HG02610 (cell line): Measurements from ENCODE around the gene SLC35C1.

Experiments
- ATAC-seq: cut with Tn5 transposase; IDR thresholded peaks from one replicate; pipeline ENCODE4 v1.9.1; 2021; ENCODE audit warnings: mild to moderate bottlenecking, moderate library complexity; ENCODE audit not compliant: unreplicated experiment

The SLC35C1 gene

DNA sequence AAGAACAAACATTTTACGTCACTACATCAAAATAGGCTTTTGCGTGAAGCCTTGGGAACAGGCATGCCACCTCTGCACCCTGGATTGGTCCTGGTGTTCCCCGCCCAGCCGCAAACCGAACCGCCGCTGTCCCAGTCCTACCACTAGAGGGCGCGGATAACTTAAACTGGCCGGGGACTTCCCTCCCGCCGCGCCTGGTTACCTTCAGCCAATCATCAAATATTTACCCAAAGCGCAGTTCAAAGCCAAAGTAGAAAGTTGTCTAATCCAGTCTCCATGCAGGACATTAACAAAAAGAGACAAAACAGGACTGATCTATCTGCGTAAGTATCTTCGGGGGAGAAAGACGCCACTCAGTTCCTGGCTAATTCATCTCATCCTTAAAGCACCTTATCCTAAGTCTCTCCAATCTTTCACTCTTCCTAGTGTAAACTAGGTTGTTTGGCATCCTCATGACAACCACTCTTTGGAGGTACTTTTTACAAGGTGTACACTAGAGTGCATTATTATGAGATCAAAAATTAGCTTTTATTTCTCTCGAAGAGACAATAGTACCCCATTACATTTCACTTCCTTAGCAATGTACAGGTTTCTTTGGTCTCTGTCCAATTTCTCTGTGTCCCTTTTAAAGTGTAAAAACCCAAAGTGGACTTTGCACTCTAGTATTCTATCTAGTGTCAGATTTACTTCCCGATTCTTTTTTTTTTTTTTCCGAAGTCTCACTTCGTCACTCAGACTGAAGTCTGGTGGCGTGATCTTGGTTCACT, 38.4 kb downstream of the SLC35C1 start:
- no peak for ATAC-seq

DNA sequence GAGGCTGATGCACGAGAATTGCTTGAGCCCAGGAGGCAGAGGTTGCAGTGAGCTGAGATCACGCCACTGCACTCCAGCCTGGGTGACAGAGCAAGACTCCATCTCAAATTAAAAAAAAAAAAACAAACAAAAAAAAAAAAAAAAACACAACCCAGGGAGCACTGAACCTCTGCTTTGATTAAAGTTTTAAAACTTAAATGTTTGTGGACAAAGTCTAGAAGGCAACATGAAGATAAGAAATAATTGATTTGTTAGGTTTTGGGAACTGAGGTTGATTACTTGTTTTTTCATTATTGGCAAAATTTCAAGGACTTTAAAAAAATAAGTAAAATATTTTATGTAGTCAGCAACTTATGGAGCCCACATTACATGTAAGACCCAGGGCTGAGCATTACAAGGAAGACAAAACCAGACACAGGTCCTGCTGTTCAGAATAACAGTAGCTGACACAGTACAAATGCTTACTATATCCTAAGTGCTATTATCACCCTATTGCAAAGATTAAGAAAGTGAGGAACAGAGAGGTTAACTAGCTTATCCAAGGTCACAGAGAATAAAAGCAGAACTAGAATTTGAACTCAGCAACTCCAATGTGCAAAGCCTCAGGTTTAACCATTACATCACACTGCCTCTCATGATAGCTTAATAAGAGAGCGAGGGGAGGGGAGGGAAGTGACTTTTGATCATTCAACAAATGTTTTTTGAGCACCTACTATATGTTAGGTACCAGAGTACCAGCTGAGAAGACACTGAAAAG, 40.1 kb downstream of the SLC35C1 start:
- no peak for ATAC-seq

DNA sequence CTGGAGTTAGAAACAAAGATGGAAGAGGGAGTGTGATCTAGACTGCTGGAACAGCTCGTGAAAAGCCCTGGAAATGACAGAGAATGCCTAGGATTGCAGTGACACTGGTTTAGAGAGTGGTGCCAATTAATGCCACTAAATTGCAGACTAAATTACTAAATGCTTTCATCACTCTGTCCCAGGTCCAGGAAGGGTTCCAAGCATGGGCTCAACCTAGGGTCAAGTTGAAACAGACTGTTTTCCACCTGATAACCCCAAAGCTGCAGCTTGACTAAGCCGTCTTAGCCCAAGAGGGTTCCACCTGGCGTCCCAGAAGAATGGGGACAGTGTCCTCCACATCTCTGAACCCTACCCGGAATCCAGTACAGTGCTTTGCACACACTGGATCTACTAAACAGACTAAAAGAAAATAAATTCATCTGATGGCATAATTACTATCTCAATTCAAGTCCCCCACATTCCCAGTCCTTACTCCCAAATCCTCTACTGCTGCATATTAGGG, 41.3 kb downstream of the SLC35C1 start:
- no peak for ATAC-seq

DNA sequence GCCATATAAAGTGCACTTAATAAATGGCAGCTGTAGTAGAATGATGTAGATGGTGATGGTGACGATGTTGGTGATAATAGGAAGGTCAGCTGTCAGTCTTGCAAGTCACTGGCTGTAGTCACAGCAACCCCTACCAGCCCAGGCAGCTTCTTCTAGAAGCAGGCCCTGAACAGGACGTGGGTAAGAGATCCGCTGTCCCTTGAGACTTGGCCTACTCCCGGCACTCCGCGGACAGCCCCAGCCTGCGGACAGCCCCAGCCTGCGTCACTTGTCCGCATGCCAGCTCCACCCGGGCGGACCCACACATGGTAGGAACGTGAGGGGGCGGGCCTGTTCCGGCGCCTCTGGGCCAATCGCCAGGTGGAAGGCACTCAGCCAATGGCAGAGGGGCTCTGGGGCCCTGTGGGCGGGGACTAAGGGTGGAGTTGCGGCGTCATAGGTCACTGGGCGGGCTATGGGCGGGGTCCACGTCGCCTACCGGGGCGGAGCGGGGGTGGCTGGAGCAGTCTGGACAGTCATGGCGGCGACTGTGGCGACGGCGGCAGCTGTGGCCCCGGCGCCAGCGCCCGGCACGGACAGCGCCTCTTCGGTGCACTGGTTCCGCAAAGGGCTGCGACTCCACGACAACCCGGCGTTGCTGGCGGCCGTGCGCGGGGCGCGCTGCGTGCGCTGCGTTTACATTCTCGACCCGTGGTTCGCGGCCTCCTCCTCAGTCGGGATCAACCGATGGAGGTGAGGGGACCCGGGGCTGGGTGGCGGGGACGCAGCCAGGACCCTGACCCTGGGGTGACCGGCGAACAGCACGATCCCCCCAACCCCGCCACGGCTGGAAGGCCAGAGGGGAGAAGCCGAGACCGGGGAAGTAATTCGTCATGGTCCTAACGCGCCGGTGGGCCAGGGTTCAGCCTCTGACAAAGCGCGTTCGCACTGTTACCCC, 42.3 kb downstream of the SLC35C1 start, which contains the start of gene CRY2:
CRY2 (plus strand) TSS at position 502 of the 937 bp plus-strand sequence; CDS start at position 518, 16 bp downstream.
- peak; percentile 95 for ATAC-seq

DNA sequence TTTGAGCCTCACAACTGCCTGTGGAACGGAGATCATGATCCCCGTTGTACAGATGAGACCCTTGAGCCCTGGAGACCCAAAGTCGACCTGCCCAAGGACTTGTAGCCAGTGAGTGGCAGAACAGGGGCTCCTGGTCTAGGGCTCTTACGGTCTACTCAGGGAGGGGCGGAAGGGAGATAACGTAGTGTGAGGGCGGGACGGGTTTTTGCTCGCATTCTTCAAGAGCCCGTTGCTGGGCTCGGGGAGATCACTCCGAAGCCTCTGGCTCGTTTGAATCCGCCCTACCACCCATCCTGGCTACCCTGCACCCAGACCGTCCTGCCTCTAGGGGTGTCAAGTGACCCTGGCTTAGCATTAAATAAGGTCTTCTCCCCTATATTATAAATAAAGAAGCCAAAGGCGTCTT, 43.0 kb downstream of the SLC35C1 start:
- peak; percentile 11 for ATAC-seq

DNA sequence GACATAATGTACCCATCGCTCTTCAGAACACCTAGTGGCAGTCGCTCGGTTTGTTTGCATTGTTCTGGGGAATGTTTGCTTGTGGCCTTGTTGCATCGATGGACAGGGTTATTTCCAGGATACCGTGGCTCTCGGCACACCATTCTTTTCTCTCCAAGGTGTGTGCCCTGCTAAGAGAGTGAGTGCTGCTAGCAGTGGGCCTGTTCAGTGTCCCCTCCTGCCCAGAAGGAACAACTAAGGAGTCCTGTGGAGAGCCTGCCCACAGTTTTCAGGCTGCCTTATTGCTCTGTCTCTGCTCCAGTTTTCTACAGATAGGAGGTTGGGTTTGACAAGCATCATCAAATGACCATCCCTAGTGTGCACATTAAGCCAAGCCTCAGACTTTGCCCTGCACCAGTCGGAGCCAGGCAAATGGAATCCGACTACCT, 43.7 kb downstream of the SLC35C1 start:
- no peak for ATAC-seq

DNA sequence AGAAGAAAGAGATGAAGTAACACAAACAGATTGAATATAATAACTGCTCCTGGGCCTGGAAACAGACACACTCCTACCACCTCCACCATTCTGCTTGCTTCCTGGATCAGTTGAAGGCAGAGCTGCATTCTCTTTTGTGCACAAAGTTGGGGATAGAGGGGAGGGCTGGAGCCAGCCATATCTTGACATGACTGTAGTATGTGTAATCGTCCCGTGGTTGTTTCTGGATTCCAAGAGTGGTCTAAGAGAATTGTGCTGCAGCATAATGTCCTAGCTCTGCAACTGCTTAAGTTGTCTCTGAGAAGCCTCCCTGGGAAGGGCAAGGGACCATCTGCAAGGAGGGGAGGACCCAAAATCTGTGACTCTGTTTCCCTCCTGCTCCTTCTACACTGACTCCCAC, 45.5 kb downstream of the SLC35C1 start:
- ATAC-seq: no peak

DNA sequence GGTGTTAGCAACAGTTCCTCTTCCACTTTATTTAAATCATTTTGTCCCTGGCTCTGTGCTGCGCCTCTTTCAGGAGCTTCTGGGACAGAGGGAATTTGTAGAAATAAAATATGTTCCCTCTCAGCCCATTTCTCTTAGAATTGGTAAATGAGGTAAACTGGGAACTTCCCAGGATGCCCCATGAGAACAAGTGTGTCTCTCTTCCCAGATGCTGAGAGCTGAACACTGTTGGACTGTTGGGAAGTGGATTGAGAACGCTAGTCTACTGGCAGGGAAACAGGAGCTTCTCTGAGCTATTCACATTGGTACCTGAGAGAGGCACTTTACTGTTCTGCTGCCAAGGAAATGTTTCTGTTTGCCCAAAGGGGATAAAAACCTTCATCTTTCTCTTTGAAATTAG, 46.3 kb downstream of the SLC35C1 start:
- ATAC-seq: no peak

DNA sequence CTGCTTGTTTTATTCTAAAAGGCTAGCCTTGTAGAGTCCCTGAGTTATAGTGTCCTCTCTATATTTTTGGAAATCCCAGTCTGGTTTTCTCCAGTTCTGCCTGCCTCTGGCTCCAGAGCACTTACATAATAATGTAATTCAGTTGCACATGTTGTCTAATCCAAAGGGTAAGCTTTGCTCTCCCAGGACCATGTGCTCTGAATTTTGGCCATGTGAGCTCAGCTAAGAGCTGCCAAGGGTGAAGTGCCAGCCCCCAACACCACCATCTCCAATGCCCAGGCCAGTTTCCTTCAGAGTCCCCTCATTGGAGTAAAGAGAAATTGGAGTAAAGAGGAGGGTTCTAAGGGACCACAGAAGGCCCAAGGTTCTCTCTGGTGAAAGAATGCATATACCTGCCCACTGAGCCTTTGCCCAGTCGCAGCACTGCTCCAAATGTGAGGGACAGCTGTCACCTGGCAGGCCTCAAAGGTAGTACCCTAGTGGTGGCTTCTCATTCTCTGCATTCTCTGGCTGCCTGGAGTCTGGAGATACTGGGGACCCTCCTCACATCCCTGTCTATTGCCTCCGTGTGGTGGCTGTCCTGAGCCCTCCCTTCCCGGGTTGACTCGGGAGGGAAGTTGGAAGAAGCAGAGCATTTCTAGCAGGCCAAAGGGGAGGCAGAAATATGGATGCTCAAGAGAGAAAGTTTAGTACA, 47.2 kb downstream of the SLC35C1 start:
- no peak for ATAC-seq

DNA sequence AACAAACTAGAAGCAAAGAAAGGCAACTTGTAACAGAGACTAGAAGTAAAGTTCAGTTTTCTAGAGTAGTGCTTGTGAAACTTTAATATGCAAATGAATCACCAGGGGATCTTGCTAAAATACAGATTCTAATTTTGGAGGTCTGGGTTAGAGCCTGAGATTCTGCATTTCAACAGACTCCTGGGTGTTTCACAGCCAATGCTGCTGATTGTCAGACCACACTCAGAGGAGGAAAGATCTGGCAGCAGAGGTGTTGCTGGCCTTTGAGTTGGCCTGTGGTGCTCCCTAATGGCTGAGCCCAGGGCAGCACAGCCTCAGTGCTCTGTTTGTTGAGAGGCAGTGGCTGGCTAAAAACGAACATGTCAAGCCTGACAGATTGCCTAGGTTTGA, 47.8 kb downstream of the SLC35C1 start:
- peak; percentile 41 for ATAC-seq

DNA sequence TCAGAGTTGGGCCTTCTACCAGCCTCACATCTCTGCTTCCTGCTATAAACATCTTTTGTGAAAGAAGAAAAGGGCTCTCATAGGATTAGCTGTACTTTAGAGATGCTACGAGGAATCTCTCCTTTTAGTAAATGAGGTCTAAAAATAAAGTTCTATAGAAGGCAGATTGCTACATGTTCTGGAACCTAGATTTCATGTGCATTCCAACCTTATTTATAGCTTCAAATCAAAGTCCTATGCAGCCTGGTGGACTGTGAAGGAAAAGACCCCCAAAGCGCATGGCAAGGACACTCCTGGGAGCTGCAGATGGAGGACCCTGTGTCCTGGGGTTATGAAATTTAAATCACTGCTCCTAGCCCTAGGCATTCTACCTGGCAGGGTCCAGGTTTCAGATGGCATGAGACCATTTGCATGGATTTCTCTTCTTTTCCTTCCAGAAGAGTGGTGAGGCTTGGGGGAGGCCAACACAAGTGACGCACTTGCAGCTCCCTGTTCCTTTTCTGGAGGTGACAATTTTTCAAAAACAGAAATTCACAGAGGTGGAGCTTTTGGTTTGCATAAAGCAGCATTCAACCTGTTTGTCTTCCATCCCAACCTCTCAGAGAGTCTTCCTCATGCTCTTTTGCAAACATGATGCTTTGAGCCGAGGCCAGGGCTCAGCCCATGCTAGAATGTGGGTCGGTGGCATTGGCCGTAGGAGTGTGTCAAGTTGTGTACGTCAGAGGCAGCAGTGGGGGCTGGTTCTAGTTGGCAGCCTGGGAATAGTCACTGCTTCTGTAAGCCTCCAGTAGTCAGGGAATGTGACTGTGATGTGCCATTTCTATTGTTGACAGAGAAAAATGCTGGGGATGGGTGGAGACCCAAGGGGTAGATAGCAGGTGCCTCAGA, 48.6 kb downstream of the SLC35C1 start:
- ATAC-seq: no peak

DNA sequence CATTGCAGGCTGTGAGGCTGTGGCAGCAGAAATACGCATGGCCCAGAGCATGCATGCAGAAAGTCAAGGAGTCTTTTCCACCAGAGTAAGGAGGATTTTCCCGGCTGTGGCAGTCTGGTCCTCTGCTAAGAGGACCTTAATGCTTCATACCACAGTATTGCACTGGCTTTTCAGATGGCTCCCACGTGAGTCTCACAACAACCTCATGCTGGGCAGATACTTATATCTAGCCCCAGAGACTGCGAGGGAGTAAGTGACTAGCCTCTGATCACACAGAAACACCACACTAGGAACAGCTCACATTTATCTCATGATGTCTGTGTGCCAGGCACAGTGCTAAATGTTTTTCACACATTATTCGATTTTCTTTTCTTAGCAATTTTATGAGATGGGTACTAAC, 50.4 kb downstream of the SLC35C1 start:
- no peak for ATAC-seq

DNA sequence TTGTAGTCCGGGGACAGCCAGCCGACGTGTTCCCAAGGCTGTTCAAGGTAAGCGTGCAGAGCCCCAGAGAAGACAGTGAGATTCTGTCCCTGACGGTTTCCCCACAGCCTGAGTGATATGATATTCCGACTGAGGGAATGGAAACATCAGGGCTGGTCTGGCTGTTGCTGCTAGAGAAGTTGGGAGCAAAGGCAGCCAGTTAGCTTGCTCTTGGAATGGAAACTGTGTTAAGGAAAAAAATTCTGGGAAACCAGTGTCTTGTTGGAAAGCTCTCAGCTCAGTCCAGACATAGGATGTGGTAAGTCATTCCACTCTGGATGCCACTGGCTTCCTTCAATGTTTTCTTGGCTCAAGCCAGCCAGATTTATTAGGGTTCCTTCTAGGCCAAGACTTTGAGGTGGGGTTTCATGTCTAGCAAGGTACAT, 51.1 kb downstream of the SLC35C1 start:
- no peak for ATAC-seq

DNA sequence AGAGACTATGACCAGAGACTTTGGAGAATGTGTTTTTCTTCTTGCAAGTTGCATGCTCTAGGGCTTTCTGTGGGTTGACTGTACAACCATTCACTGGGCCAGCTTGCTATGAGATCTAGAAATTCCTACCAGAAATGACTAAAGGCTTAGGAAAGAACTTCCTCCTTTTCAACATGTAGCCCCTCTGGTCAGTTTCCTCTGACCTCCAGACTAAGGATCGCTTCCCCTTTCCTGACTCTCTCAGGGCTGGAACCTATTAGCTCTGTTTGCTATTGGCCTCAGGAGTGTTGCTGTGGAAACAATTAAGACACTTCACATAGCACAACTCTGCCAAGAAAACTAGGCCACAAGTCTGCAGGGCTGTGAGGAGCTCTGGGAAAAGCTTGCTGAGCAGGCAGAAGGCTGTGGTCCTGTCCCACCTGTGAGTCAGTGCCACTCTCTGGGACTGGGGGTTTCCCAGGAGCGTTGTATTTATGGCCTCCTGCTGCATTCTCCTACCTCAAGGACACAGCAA, 53.1 kb downstream of the SLC35C1 start:
- no peak for ATAC-seq

DNA sequence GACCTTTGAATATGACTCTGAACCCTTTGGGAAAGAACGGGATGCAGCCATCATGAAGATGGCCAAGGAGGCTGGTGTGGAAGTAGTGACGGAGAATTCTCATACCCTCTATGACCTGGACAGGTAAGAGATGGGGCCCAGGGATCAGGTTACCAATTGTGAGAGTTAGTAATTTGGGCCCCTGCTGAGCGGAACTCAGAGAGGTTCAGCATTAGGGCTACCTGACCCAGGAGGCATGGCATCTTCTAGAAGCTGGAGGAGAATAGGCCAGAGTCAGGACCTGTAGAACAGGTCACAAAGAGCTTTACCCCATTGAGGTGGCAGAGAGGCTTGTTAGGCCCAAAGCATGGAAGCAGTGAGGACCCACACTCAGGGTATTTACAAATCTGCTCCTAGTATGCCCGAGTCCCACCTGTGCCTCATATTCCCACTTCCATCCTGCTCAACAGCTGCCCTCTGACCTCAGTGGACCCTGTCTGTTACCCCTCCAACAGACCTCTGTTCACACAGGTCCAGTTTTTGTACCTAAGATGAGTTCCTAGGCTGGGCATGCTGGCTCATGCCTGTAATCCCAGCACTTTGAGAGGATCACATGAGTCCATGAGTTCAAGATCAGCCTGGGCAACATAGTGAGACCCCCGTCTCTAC, 53.9 kb downstream of the SLC35C1 start:
- ATAC-seq: no peak

DNA sequence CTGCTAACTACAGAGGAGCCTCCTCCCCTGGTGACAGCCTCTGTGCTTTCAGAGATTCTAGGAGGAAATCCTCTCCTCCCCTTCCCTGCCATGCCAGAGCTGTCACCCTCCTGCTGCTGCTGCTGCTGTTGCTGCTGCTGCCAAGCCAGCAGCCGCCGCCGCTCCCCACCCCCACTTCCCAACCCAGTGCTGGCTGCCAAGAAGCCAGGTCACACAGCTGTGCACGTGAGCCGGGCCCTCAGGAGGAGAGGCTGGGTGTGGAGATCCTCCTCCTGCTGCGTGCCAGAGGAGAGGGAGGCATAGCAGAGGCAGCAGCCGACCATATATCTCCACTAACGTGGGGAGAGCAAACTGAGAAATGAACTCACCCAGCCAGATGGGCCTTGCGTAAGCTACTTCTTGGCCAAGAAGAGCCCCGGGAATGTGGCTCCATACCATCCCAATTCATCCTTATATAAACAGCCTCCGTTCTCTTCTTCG, 54.8 kb downstream of the SLC35C1 start:
- ATAC-seq: no peak

DNA sequence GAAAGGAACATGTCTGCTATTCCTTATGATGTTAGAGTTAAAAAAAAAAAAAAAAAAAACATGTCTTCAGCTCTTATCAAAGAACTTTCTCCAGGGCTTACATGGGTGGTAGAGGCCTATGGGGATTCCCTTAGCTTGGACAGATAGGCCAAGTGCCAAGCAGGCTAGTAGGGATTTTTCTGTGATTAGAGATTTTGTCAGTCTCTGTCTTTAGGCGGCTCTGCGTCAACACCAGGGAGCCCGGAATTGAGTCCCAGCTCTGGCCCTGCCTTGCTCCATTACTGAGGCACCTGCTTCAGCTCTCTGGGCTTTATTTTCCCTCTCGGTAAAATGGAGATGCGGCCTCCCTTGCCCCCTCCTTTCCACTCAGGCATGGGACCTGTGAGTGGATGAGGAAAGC, 55.4 kb downstream of the SLC35C1 start:
- ATAC-seq: no peak

DNA sequence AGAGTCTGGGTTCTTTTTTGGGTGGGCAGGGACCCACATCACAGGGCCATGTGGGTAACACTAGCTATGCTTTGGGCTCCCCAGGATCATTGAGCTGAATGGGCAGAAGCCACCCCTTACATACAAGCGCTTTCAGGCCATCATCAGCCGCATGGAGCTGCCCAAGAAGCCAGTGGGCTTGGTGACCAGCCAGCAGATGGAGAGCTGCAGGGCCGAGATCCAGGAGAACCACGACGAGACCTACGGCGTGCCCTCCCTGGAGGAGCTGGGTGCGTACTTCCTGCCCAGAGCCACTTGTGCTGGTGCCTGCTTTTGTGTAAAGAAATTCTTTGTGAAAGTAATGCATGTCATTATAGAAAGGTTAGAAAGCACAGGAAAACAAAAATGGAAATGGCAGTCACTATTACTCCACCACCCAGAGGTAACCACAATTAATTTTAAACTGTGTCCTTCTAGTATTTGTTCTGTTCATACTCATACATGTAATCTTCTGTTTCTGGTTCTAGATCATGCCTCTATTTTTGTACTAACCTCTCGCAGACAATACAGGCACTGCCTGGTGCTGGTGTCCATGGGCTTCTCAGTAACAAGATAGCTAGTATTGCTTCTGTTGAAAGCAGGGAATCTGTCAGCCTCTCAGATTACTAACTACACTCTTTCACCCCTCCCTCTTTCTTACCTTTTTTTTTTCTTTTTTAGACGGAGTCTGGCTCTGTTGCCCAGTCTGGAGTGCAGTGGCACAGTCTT, 56.0 kb downstream of the SLC35C1 start:
- ATAC-seq: no peak
